NCI-H1105 (cell line): ENCODE measurements around the gene CMKLR1.

Experiments
- DNase-seq: peaks from one replicate; lab custom pipeline; 2025; lab: John Stamatoyannopoulos, UW

The CMKLR1 gene

DNA sequence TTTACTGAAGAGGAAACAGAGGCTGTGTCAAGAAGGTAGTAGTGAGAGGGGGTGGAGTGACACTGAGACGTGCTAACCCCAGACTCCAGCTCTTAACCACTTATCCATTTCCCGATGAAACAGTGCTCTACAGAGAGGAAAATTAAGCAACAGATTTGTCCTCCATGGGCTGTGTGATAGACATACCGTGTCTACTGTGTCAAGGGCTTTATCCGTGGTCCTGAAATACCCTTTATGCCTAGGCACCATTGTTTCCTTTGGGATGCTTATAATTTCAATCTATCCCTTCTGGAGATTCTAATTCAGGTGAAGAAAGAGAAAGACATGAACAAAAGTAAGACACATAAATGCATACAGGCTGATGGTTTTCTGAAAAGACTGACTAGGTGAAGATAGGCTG is 71.7 kb downstream of the CMKLR1 start:
- DNase-seq, result no peak

DNA sequence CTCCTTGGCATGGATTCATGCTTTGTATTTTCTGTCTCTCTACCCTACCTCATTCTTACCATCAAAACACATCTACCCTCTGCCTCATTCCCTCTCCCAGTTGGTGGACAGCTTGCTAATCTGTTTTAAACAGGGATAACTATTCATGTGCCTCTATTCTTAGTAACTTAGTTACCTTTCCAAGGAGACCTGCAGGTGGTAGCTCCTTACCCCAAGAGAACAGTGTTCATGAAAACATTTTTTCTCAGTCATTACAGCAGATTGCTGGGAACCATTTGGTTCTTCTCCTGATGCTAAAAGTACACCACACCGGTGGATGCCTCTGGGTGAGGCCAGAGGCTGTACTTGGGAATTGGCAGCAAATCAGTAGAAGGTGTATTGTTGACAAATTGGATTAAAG is 73.0 kb downstream of the CMKLR1 start:
- no peak for DNase-seq

DNA sequence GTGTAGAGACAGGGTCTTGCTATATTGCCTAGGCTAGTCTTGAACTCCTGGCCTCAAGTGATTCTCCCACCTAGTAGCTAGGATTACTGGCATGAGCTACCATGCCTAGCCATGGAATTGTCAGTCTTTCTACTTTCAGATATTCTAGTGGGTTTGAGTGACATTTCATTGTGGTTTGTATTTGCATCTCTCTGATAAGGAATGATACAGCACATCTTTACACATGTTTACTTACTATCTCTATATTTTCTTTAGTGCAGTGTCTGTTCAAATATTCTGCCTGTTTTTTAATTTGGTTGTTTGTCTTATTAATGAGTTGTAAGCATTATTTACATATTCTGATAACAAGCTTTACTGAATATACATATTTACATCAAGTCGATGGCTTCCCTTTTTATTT is 73.6 kb downstream of the CMKLR1 start:
- no peak for DNase-seq

DNA sequence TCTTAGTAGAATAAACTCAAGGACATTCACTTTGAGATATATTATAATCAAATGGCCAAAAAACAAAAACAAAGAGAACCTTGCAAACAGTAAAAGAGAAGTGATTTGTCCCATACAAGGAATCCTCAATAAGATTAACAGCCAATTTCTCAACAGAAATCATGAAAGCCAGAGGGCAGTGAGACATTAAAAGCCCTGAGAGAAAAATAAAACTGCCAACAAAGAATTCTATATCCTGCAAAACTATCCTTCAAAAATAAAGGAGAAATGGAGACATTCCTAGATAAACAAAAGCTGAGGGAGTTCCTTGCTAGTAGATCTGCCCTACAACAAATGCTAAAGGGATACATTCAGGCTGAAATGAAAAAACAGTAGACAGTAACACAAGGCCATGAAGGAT is 78.1 kb downstream of the CMKLR1 start:
- no peak for DNase-seq

DNA sequence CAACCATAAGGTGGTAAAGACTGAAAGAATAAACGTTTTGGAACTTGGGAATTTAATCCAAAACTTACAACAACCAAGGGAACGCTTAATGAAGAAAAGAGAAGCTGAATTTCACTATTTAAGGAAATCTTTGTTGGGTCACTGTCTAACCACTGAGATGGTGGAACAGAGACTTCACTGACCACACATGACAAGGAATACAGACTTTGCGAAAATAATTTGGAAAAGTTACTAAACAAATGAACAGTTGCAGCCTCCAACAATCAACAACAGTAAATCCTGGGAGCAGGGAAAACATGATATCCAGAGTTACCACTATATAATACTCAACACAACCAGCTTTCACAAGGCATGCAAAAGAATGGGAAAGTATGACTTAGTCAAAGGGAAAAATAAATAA is 79.1 kb downstream of the CMKLR1 start:
- DNase-seq, result no peak

- DNase-seq, result no peak
Observed at GRCh38 chr12:108257610-108258106, 81.5 kb downstream of the CMKLR1 start.

DNA sequence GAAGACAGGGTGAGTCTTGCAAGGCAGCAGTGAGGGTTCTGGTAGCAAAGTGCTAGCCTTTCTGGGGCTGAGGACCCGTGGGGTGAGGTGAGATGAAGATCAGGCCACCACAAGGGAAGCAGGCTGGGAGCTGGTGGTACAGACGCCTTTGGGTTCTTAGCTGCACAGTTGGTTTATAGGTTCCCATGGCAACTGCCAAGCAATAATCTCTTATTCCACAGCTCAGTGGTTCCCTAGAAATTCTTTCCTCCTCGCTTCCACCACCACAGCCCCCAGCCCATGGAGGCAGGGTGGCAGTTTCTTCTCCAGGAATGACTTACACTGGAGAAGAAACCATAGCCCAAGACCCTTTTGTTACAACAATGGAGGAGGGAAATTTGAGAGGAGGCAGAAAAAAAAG is 82.1 kb downstream of the CMKLR1 start:
- DNase-seq, result no peak

DNA sequence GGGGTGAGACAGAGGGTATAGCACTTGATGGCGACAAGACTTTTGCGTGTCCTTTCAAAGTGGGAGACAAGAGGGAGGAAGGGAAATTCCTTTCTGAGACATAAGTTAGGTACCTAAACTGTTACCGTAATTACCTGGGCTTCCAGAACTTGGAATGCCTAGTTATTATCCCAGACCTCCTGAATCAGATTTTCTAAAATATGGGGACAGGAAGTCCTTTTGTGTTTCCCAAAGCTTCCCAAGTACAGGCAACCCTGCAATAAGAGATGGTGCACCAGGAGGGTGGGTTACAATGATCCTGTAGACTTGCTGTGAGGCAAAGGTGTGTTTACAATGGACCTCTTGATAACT is 83.9 kb downstream of the CMKLR1 start:
- no peak for DNase-seq

DNA sequence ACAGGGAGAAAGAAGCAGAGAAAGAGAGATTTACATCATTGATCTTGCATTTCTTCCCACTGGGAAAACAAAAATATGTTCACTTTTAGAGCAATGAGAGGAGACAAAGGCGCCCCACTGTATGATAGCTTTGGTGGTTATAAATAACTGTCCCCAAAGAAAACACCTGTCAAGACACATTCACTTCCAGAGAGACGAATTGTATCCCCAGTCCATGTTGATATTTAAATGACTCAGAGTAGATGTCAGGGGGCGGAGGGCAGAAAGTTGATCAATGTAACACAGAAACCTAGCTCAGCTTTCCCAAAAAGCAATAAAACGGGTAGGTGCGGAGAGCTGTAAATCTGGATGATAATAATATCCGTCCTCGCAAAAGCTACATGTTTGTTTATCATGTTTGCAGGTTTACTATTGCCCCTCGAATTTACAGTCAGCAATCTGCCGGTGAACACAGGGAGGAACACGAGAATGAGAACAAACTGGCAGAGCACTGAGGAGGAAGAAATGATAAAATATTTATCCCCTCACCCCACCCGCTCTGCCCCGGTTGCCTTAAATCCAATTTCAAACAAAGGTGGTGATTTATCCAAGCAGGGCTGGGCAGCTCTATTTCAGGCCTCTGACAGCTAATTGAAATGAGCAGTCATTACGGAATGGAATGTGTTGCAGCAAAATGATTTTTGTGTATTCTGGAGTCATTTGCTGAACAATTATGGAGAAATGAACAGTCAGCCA is 84.4 kb downstream of the CMKLR1 start:
- DNase-seq, result no peak

- no peak for DNase-seq
Observed at GRCh38 chr12:108254030-108254429, 85.1 kb downstream of the CMKLR1 start.

GRCh38 chr12:108253540-108253939 is 85.6 kb downstream of the CMKLR1 start:
- DNase-seq, result peak; percentile 21

GRCh38 chr12:108252523-108252922 is 86.6 kb downstream of the CMKLR1 start:
- no peak for DNase-seq

DNA sequence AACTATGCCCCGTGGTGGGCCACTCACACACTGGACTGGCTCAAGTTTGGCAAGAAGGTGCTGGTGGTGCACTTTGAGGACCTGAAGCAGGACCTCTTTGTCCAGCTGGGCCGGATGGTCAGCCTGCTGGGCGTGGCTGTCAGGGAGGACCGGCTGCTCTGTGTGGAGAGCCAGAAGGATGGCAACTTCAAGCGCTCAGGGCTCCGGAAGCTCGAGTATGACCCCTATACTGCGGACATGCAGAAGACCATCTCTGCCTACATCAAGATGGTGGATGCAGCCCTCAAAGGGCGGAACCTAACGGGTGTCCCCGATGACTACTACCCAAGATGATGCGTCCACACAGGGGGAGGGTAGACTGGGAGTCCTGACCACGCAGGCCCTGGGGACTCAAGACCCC is 91.1 kb downstream of the CMKLR1 start:
- no peak for DNase-seq

DNA sequence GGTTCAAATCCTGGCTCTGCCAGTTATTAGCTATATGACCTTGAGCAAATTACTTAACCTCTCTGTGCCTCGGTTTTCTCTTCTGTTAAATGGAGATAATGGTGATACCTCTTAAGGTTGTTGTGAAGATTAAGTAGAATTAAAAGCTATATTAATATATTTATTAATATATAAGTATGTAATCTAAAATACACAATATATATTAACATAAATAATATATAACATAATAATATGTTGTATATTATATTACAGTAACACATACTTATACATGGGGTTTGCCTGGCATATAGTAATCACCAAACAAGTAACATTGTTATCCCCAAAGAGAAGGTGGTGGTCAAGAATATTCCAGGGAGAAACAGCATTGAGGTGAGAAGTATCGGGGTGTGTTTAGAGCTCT is 92.0 kb downstream of the CMKLR1 start:
- DNase-seq, result no peak

DNA sequence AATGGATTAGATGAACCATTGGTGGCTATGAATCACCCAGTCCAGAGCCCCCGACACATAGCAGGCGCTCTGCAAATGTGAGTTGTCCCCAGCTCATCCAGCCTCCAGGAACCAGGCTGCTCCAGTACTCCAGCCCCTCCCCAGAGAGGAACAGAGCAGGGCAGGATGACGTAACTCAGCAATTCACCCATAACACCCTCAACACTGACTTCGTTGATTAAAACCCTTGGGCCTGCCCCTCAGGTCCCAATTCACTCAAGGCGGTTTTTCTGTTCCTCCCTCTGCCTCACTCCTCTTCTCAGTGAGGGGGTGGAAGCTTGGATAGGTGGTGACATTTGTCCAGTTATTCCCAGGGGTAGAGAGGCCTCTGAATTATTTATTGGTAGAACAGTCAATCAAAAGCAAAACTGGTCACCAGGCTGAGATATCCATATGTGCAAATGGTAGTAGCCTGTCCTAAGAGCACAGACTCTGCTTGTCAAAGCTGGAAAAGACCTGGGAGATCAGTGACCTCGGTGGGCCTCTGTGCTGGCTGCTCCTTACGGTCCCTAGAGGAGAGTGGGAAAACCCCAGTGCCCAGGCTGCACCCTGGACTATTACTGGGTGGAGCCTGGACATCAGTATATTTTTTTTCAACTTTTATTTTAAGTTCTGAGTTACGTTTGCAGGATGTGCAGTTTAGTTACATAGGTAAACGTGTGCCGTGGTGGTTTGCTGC is 97.0 kb downstream of the CMKLR1 start:
- no peak for DNase-seq

GRCh38 chr12:108240928-108241327 is 98.2 kb downstream of the CMKLR1 start:
- no peak for DNase-seq

DNA sequence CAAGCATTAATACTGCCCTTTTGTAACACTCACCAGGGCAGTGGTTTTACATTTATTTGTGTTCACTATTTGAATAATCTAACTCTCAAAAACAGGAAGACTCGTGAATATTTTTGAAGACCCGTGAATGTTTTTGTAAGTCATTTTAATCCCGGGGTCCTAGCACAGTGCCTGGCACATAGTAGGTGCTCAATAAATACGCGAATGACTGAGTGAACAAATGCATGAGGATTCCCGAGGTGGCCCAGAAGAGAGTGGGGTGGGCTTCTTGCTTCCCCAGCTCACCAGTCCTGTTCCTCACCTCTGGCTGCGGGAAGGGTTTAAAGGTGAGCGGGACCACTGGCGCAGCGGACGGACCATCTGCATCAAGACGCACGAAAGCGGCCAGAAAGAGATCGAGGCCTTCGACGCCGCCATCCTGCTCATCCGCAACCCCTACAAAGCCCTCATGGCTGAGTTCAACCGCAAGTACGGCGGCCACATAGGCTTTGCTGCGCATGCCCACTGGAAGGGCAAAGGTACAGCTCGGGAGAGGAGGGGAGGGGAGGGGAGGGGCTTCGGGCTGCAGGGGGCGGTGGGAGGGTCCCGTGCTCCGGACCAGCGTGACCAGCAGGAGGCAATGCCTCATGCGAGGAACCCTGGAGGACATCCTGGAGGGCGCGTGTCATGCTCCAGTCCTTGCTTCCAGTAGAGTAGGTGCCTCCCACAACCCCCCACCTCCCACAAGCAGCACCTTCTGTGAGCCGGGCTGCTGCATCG is 98.9 kb downstream of the CMKLR1 start:
- no peak for DNase-seq

- DNase-seq, result no peak
Observed at GRCh38 chr12:108239378-108239777, 99.7 kb downstream of the CMKLR1 start.

- no peak for DNase-seq
Observed at GRCh38 chr12:108238474-108238873, 100.6 kb downstream of the CMKLR1 start.
